ENCODE data around the gene SSTR5.

The SSTR5 gene

DNA sequence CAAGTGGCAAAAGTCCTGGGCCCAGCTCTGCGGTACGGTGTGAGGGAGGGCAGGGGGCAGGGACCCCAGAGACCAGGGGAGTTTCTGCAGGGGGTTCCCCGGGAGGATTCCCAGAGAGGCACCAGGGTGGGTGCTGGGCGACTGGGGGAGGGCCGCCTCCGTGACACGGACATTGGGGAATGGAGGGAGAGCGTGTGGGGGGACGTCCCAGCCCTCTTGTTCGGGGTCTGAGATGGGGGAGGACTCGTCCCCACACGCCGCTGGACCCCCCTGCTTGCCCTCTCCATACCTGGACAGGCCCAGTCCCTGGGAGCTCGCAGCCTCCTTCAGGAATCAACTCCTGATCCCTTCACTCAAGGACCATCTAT, 49.8 kb downstream of the SSTR5 start:
- no peak for DNase-seq (ENCODE audit: low read depth, low spot score)

DNA sequence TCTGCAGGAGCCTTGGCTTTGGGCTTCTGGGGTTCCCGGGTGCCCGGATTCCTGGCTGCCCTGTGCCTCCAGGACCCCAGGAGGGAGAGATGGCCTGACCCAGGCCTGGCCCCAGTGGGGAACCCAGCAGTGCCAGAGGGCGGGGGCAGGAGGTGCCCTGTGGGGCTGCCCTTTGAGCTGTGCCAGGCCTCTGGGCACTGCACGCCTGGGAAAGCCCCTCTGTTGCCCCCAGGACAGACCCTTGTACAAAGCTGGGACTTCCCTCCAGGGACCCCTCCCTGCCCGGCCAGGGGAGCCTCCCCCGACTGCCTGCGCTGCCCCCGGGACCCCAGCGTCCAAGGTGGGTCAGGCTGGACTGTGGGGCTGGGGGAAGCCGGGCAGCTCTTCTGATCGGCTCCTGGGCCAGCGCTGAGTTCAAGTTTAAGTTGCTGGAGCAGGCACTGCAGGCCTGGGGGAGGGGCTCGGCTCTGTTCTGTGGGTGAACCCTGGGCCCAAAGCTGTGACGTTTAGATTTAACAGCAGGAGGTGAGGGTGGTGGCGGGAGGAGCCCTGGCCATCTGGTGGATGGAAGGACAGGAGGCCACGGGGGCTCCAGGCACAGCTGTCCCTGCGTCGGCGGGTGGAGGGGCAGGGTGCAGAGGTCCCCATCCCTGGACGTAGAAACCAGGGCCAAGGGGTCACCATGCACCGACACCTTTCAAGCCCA, 51.1 kb downstream of the SSTR5 start:
- no peak for DNase-seq (ENCODE audit: low read depth, low spot score)

DNA sequence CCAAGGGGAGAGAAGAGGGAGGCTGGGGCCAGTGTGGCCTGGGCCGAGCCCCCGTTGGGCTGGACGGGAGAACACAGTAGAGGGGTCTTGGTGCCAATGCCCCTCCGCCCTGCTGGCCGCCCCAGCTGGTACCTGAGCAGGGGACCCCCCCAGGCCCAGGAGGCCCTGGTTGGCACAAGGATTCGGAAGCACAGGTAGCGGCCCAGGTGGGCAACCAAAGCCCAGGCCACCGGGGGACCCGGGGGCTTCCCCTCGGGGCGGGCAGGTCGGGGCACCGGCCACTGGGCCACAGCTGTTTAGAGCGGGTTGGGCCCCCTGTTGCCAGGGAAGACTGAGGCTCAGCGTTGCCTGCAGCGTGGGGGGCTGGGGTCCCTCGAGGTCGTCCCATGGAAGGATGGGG, 51.7 kb downstream of the SSTR5 start:
- no peak for DNase-seq (ENCODE audit: low read depth, low spot score)

DNA sequence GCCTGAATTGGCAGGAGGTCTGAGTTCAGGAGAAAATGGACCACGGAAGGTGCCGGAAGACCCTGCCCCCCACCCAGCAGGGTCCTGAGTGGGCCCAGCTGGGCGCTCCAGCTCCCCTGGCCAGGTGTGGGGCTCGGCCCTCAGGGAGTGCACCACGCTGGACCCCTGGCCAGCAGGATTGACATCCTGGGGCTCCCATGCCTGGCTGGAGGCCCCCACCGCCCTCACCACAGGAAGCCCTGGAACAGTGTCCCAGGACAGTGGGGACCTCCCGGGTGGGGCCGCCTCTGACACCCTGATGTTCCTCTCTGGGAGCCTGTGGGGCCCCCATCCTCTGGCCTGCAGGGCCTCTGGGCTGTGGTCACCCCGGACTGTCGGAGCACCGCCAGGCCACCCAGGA, 52.2 kb downstream of the SSTR5 start:
- DNase-seq (ENCODE audit: low read depth, low spot score) = no peak

DNA sequence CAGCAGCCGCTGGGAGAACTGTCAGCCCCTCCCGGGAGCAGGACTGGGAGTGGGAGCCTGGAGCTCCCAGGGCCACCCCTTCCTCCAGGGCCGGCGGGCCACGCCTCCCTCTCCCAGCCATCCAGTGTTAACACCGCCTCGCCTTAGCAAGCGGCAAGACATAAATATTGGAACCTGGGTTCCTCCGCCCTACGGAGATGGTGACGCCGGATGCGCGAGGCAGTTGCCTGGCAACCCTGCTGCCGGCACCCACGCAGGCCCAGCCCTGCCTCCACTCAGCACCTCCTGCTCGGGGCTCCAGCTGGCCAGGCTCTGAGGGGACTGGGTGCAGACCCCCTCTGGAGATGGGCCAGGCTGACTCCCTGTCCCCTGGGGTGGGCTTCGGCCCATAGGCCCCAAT, 52.9 kb downstream of the SSTR5 start:
- DNase-seq (ENCODE audit: low read depth, low spot score) = no peak

DNA sequence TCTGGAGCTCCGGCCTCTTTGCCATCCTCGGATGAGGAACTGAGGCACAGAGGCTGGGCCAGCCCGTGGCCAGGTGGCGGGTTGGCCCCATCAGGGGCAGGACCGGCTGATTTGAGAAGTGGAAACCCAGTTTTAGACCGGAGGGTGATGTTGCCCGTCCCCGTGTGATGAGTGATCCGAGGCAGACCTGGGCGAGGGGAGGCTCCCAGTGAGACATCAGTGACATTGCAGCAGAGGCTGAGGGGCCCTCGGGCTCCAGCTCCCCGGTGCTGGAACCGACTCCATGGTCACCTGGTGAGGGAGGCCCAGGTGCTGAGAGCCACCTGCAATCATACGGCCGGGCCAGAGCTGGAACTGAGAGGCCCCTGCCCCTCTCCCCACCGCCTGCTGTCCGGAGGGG, 53.5 kb downstream of the SSTR5 start:
- no peak for DNase-seq (ENCODE audit: low read depth, low spot score)

DNA sequence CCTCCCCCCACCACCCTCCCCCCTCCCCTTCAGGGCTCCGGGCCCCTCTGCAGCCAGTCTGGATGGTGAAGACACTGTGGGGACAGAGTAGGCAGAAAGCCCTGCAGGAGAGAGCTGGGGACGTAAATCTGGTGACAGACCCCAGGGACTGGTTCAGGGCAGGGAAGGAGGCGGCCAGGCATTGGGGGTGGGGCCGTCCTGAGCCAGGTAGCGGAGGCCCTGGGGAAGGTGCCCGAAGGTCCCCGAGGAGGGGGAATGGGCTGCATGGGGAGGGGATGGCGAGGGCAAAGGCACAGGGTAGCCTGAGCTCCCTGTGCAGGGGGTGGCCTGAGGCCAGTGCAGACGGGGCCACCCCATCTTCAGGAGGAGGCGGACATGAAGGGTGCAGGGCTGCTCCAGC, 54.0 kb downstream of the SSTR5 start:
- no peak for DNase-seq (ENCODE audit: low read depth, low spot score)

DNA sequence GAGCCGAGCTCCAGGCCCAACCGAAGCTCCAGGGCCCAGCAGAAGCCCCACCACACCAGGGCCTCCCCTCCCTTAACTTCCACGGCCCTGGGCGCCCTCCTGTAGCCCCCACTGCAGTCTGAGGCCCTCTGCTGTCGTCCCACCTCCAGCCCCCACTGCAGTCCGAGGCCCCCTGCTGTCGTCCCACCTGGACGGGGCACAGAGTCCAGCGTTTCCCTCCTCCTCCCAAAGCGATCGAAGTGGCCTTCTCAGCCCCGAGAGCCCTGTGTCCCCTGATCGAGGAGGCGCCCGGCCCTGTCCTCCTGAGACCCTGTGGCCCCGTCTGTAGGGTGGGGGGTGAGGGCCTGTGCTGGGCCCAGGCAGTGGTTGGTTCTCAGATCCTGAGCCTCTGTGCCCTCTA, 54.6 kb downstream of the SSTR5 start:
- no peak for DNase-seq (ENCODE audit: low read depth, low spot score)

DNA sequence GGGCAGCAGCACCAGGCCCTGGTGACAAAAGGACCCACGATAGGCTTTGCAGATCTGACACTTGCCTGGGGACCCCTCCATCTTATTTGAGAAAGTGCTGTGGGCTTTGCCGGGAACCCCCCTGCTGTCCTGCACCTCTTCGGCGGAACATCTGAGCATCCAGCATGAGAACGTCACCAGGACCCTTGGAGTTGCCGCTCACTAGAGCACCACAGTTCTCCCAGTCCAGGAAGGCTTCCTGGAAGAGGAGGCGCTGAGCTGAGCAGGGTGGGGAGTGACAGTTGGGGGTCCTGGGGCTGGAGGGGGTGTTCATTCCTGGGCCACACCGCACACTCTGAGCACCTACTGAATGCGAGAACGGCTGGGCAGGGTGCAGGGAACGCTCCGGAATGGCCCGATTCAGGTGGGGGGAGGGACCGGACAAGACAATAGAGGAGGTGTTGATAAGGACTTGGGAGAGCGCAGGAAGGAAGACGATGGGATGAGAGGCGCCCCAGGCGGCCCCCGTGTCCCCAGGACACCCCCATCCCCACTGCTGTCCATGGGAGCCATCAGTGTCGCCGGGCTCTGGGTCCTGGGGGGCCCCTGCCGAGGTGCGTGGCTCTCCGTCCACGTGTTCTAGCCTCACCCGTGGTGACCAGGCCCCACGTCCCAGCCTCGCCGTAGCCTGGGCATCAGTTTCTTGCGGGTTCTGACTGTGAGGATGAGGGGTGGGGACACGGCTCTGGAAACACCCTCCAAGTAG, 55.6 kb downstream of the SSTR5 start:
- no peak for DNase-seq (ENCODE audit: low read depth, low spot score)

DNA sequence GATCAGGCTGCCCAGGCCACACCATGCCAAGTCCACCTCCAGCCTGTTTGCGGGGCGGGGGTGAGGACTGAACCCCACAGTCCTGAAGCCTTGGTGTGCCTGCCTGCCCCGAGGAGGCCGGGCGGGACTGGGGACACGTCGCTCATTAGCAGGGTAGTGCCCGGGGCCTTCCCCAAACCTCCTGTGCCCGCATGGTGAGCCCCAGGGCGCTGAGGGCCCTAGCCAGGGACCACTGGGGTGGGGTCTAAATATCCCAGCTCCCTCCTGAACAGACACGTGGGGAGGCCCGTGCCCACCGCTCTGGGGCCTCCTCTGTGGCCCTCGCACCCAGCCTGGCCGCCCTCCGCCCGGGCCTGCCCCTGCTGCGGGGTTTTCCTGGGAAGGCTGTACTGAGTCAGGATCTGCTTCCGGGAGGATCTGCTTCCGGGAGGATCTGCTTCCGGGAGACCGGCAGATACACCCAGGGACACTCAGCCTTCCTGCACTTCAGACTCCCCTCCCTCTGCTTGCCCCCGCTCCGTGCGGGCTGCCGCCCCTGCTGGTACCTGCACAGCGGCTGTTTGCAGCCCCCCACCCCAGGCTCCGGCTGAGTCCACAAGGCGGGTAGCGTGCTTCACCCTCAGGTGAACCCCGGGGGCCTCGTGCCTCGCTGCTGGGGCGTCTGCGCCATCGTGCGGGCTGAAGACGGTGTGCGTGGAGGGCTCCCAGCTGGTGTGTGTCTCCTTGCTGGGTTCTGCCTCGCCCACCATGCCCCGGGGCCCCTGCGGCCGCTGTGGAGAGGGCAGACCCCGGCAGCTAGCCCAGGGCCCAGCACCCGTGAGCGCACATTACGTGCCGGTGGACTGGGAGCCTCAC, 56.8 kb downstream of the SSTR5 start:
- no peak for DNase-seq (ENCODE audit: low read depth, low spot score)

DNA sequence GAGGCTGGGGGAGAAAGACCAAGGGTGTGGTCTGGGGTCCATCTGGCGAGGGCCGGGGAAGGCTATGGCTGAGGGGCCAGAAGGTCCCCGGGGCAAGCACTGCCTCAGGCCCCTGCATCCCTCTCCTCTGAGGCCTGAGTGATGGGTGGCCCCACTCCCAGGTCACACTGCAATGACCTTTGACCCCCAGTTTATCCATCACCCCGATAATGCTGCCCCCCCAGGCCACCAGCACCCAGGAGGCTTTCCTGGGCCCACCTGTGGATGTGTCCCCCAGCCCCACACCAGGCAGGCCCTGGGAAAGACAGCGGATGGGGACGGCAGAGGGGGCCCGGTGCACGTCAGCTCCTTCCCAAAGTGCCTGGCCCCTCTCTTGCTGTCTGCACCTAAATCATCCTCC, 57.8 kb downstream of the SSTR5 start:
- no peak for DNase-seq (ENCODE audit: low read depth, low spot score)

All from brain pericyte (primary cell).